Measurements from ENCODE around the gene ATXN7L1.

GRCh38 chr7:105664816-105665525 lies 211.4 kb downstream of the ATXN7L1 start:
- TF ChIP-seq POLR2A (IDR thresholded peaks at IDR 0.05) (no peak), CTCF (IDR thresholded peaks at IDR 0.05) (no peak)

All from Peyer's patch (tissue), 4 donors.